ENCODE measurements around the gene ALG14.

The ALG14 gene

GRCh38 chr1:94992161-94992560, 80.6 kb downstream of the ALG14 start:
- no peak for DNase-seq (ENCODE audit: low read depth)
- no peak overlapping the region for H3K4me3 ChIP-seq (ENCODE audit: low read depth, low read length)
- TF ChIP-seq POLR2A (IDR thresholded peaks at IDR 0.05; ENCODE audit: extremely low read depth, insufficient read length) (no peak), CTCF (IDR thresholded peaks at IDR 0.05; ENCODE audit: low read depth, low read length) (no peak), MYC (IDR thresholded peaks at IDR 0.05; ENCODE audit: low read depth, low read length) (no peak), MAX (IDR thresholded peaks at IDR 0.05; ENCODE audit: low read depth, low read length) (no peak)

- DNase-seq (ENCODE audit: low read depth): no peak
- TF ChIP-seq MAX (IDR thresholded peaks at IDR 0.05; ENCODE audit: low read depth, low read length) (no peak), CTCF (IDR thresholded peaks at IDR 0.05; ENCODE audit: low read depth, low read length) (no peak), MYC (IDR thresholded peaks at IDR 0.05; ENCODE audit: low read depth, low read length) (no peak), POLR2A (IDR thresholded peaks at IDR 0.05; ENCODE audit: extremely low read depth, insufficient read length) (no peak)
Observed at GRCh38 chr1:94989911-94990473, 82.8 kb downstream of the ALG14 start.

GRCh38 chr1:94989398-94989797, 83.4 kb downstream of the ALG14 start:
- H3K4me3 ChIP-seq (ENCODE audit: low read depth, low read length): no peak overlapping the region
- TF ChIP-seq MYC (IDR thresholded peaks at IDR 0.05; ENCODE audit: low read depth, low read length): no peak
- no peak for TF ChIP-seq MAX (IDR thresholded peaks at IDR 0.05; ENCODE audit: low read depth, low read length)
- no peak for TF ChIP-seq POLR2A (IDR thresholded peaks at IDR 0.05; ENCODE audit: extremely low read depth, insufficient read length)
- no peak for TF ChIP-seq CTCF (IDR thresholded peaks at IDR 0.05; ENCODE audit: low read depth, low read length)
- no peak for DNase-seq (ENCODE audit: low read depth)

More at GRCh38 chr1:94989911-94990473, 82.8 kb downstream of the ALG14 start:
- no peak overlapping the region for H3K4me3 ChIP-seq (ENCODE audit: low read depth, low read length)

- DNase-seq (ENCODE audit: low read depth): no peak
- no peak for TF ChIP-seq CTCF (IDR thresholded peaks at IDR 0.05; ENCODE audit: low read depth, low read length)
- TF ChIP-seq MAX (IDR thresholded peaks at IDR 0.05; ENCODE audit: low read depth, low read length): no peak
- TF ChIP-seq POLR2A (IDR thresholded peaks at IDR 0.05; ENCODE audit: extremely low read depth, insufficient read length): no peak
- TF ChIP-seq MYC (IDR thresholded peaks at IDR 0.05; ENCODE audit: low read depth, low read length): no peak
- no peak overlapping the region for H3K4me3 ChIP-seq (ENCODE audit: low read depth, low read length)
Observed at GRCh38 chr1:94988356-94988755, 84.4 kb downstream of the ALG14 start.

- no peak overlapping the region for H3K4me3 ChIP-seq (ENCODE audit: low read depth, low read length)
- TF ChIP-seq MYC (IDR thresholded peaks at IDR 0.05; ENCODE audit: low read depth, low read length) (no peak), POLR2A (IDR thresholded peaks at IDR 0.05; ENCODE audit: extremely low read depth, insufficient read length) (no peak)
- DNase-seq (ENCODE audit: low read depth): no peak
Observed at GRCh38 chr1:94986783-94987182, 86.0 kb downstream of the ALG14 start.

GRCh38 chr1:94983171-94983739, 89.5 kb downstream of the ALG14 start:
- H3K4me3 ChIP-seq (ENCODE audit: low read depth, low read length): no peak overlapping the region
- TF ChIP-seq POLR2A (IDR thresholded peaks at IDR 0.05; ENCODE audit: extremely low read depth, insufficient read length) (no peak), MYC (IDR thresholded peaks at IDR 0.05; ENCODE audit: low read depth, low read length) (no peak), CTCF (IDR thresholded peaks at IDR 0.05; ENCODE audit: low read depth, low read length) (no peak), MAX (IDR thresholded peaks at IDR 0.05; ENCODE audit: low read depth, low read length) (no peak)
- DNase-seq (ENCODE audit: low read depth): no peak

Data from NB4 (cell line).